HG03159 (cell line): Measurements from ENCODE around the gene EREG.

Experiments
- ATAC-seq: cut with Tn5 transposase; IDR thresholded peaks from one replicate; pipeline ENCODE4 v1.9.1; 2021; ENCODE audit warnings: mild to moderate bottlenecking, moderate library complexity; ENCODE audit not compliant: unreplicated experiment

Gene EREG

GRCh38 chr4:74364652-74365491, at the start of gene EREG:
Gene EREG, plus strand, starts transcription at chr4:74365145. Its CDS starts 164 bp downstream, at chr4:74365309.
- peak; percentile 48 for ATAC-seq

- ATAC-seq: no peak
These were observed 49.6 kb upstream of the EREG start for GRCh38 chr4:74315376-74315775.

- no peak for ATAC-seq
These were observed 48.5 kb upstream of the EREG start for GRCh38 chr4:74316397-74316796.

GRCh38 chr4:74317616-74318246, 47.2 kb upstream of the EREG start:
- no peak for ATAC-seq

- no peak for ATAC-seq
These were observed 46.7 kb upstream of the EREG start for GRCh38 chr4:74318276-74318675.

- ATAC-seq: no peak
These were observed 45.5 kb upstream of the EREG start for GRCh38 chr4:74319470-74319869.

GRCh38 chr4:74320559-74321118, 44.3 kb upstream of the EREG start:
- peak; percentile 68 for ATAC-seq

- no peak for ATAC-seq
These were observed 42.6 kb upstream of the EREG start for GRCh38 chr4:74322301-74322700.

GRCh38 chr4:74323663-74324062, 41.3 kb upstream of the EREG start:
- ATAC-seq: no peak

- ATAC-seq: no peak
These were observed 40.7 kb upstream of the EREG start for GRCh38 chr4:74324262-74324661.

GRCh38 chr4:74325886-74326285, 39.1 kb upstream of the EREG start:
- ATAC-seq: no peak

GRCh38 chr4:74327762-74328161, 37.2 kb upstream of the EREG start:
- no peak for ATAC-seq

- no peak for ATAC-seq
These were observed 36.4 kb upstream of the EREG start for GRCh38 chr4:74328501-74328900.

- no peak for ATAC-seq
These were observed 35.6 kb upstream of the EREG start for GRCh38 chr4:74329307-74329706.

- no peak for ATAC-seq
These were observed 34.6 kb upstream of the EREG start for GRCh38 chr4:74330295-74330750.

- ATAC-seq: no peak
These were observed 33.7 kb upstream of the EREG start for GRCh38 chr4:74331252-74331651.

GRCh38 chr4:74331944-74332343, 33.0 kb upstream of the EREG start:
- ATAC-seq: no peak

GRCh38 chr4:74334636-74335035, 30.3 kb upstream of the EREG start:
- no peak for ATAC-seq

GRCh38 chr4:74335341-74336021, 29.5 kb upstream of the EREG start:
- peak; percentile 86 for ATAC-seq

- no peak for ATAC-seq
These were observed 26.1 kb upstream of the EREG start for GRCh38 chr4:74338792-74339333.

- no peak for ATAC-seq
These were observed 25.4 kb upstream of the EREG start for GRCh38 chr4:74339501-74339900.
